ENCODE measurements around the gene SRPK3. TPM values are rescaled to one million over a fixed set of nuclear protein-coding genes. Genes with fewer than 3 reads are reported as not detected.

Gene SRPK3
- total RNA-seq (2014; rRNA removed; shearing (Covaris generic)): not detected in 2 replicates

DNA sequence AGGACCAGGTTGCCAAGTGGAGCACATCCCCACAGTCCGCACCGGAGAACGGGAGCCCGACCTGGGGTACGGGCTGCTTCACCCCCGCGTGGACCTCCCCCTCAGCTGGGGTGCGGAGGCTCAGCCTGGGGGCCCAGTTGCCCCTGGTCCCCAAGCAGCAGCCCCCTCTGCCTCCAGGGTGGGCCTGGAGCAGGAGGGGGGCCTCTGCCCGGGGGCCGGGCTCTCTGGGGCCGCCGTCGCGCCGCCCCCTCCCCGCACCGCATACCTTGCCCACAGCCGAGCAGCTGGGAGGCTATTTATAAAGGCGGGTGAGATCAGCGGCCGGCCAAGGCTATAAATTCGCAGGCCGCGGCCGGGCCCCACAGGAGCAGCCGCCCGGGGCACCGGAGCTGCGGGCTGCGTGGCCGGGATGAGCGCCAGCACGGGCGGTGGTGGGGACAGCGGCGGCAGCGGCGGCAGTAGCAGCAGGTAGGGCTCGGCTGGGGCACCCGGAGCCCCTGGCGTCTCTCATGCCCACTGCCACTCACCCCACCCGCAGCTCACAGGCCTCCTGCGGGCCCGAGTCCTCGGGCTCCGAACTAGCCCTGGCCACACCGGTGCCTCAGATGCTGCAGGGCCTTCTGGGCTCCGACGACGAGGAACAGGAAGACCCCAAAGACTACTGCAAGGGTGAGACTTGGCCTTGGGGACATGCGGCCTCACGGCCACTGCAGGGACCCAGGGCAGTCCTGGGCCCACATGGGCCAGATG is at the start of gene SRPK3:
Gene SRPK3, plus strand, starts transcription at position 364 of the 750 bp plus-strand sequence. Its CDS starts 46 bp downstream, at position 410.
- no peak for DNase-seq
- H3K36me3 ChIP-seq (replicated peaks; ENCODE audit: control insufficient read depth, insufficient read depth, low read length): no peaks in the 10 kb centered on the region
- H3K27me3 ChIP-seq (ENCODE audit: control insufficient read depth, insufficient read depth, low read length): no peaks in the 10 kb centered on the region
- no peak within 1 kb of the TSS for H3K4me3 ChIP-seq (ENCODE audit: insufficient read depth, low read depth, low read length)

- DNase-seq: no peak
- Histone ChIP-seq H3K27me3 (ENCODE audit: control insufficient read depth, insufficient read depth, low read length) (no peaks in the 10 kb centered on the region), H3K36me3 (replicated peaks; ENCODE audit: control insufficient read depth, insufficient read depth, low read length) (no peaks in the 10 kb centered on the region), H3K4me3 (ENCODE audit: insufficient read depth, low read depth, low read length) (no peak overlapping the region)
These were observed 49.6 kb upstream of the SRPK3 start for GRCh38 chrX:153731117-153731844.

DNA sequence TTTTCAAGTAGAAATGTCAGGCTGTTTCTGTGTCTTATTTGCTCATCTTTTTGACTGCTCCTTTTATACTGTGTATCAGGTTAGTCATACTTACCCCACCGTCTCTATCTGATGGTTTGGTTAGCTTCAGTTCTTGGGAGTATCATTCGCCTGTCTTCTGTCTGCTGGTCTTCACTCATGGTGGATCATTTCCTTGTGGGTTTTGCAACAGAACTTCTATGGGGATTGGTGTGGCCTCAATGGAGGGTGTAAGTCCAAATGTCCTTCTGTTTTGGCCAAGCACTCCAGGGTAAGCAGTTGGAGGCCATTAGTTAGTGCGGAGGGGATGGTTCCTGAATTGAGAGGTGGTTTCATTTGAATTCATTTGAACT is 49.0 kb upstream of the SRPK3 start:
- Histone ChIP-seq H3K27me3 (ENCODE audit: control insufficient read depth, insufficient read depth, low read length) (no peaks in the 10 kb centered on the region), H3K36me3 (replicated peaks; ENCODE audit: control insufficient read depth, insufficient read depth, low read length) (no peaks in the 10 kb centered on the region), H3K4me3 (ENCODE audit: insufficient read depth, low read depth, low read length) (no peak overlapping the region)
- no peak for DNase-seq

- Histone ChIP-seq H3K4me3 (ENCODE audit: insufficient read depth, low read depth, low read length) (no peak overlapping the region), H3K27me3 (ENCODE audit: control insufficient read depth, insufficient read depth, low read length) (no peaks in the 10 kb centered on the region), H3K36me3 (replicated peaks; ENCODE audit: control insufficient read depth, insufficient read depth, low read length) (no peaks in the 10 kb centered on the region)
- DNase-seq: peak; percentile 38
These were observed 48.4 kb upstream of the SRPK3 start for GRCh38 chrX:153732401-153732800.

- peak; percentile 37 for DNase-seq
- no peaks in the 10 kb centered on the region for H3K36me3 ChIP-seq (replicated peaks; ENCODE audit: control insufficient read depth, insufficient read depth, low read length)
- no peak overlapping the region for H3K4me3 ChIP-seq (ENCODE audit: insufficient read depth, low read depth, low read length)
- H3K27me3 ChIP-seq (ENCODE audit: control insufficient read depth, insufficient read depth, low read length): no peaks in the 10 kb centered on the region
These were observed 47.1 kb upstream of the SRPK3 start for GRCh38 chrX:153733651-153734240.

- Histone ChIP-seq H3K4me3 (ENCODE audit: insufficient read depth, low read depth, low read length) (no peak overlapping the region), H3K36me3 (replicated peaks; ENCODE audit: control insufficient read depth, insufficient read depth, low read length) (no peaks in the 10 kb centered on the region), H3K27me3 (ENCODE audit: control insufficient read depth, insufficient read depth, low read length) (no peaks in the 10 kb centered on the region)
- no peak for DNase-seq
These were observed 46.0 kb upstream of the SRPK3 start for GRCh38 chrX:153734871-153735270.

GRCh38 chrX:153735274-153735673 is 45.6 kb upstream of the SRPK3 start:
- H3K36me3 ChIP-seq (replicated peaks; ENCODE audit: control insufficient read depth, insufficient read depth, low read length): no peaks in the 10 kb centered on the region
- DNase-seq: peak; percentile 62
- H3K4me3 ChIP-seq (ENCODE audit: insufficient read depth, low read depth, low read length): no peak overlapping the region
- H3K27me3 ChIP-seq (ENCODE audit: control insufficient read depth, insufficient read depth, low read length): no peaks in the 10 kb centered on the region

GRCh38 chrX:153736071-153736820 is 44.6 kb upstream of the SRPK3 start:
- H3K4me3 ChIP-seq (ENCODE audit: insufficient read depth, low read depth, low read length): no peak overlapping the region
- peak; percentile 64 for DNase-seq
- H3K27me3 ChIP-seq (ENCODE audit: control insufficient read depth, insufficient read depth, low read length): no peaks in the 10 kb centered on the region
- H3K36me3 ChIP-seq (replicated peaks; ENCODE audit: control insufficient read depth, insufficient read depth, low read length): no peaks in the 10 kb centered on the region

GRCh38 chrX:153736871-153737441 is 43.9 kb upstream of the SRPK3 start:
- Histone ChIP-seq H3K36me3 (replicated peaks; ENCODE audit: control insufficient read depth, insufficient read depth, low read length) (no peaks in the 10 kb centered on the region), H3K4me3 (ENCODE audit: insufficient read depth, low read depth, low read length) (no peak overlapping the region), H3K27me3 (ENCODE audit: control insufficient read depth, insufficient read depth, low read length) (no peaks in the 10 kb centered on the region)
- DNase-seq: peak; percentile 42

- Histone ChIP-seq H3K36me3 (replicated peaks; ENCODE audit: control insufficient read depth, insufficient read depth, low read length) (no peaks in the 10 kb centered on the region), H3K27me3 (ENCODE audit: control insufficient read depth, insufficient read depth, low read length) (no peaks in the 10 kb centered on the region), H3K4me3 (ENCODE audit: insufficient read depth, low read depth, low read length) (no peak overlapping the region)
- DNase-seq: peak; percentile 49
These were observed 42.7 kb upstream of the SRPK3 start for GRCh38 chrX:153738056-153738605.

DNA sequence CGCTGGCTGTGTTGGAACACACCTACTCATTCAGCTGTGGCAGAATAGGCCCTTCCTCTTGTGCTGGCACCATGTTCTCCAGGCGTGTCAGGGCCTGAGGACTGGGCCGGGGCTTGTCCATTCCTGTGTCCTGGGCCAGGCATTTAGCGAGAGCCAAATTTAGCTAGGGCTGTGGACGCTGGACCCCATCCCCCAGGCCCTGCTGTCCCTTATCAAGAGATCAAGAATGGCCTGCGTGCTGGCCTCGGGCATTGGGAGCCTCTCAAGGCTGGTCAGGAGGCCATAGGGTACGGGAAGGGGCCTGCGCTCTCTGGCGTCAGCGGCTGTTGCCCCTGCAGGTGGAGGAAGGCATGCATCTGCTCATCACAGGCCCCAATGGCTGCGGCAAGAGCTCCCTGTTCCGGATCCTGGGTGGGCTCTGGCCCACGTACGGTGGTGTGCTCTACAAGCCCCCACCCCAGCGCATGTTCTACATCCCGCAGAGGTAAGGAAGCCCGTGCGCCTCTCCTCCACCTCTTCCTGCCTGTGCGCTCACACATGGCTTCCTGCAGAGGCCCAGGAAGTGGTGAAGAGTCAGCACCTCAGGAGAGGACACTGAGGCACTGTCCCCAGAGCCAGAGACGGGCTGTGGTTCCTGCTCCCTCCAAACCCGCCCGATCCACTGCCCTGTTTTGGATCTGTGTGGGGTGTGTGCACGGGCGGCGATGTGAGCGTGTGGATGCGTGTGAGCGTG is 40.9 kb upstream of the SRPK3 start:
- no peaks in the 10 kb centered on the region for H3K27me3 ChIP-seq (ENCODE audit: control insufficient read depth, insufficient read depth, low read length)
- H3K36me3 ChIP-seq (replicated peaks; ENCODE audit: control insufficient read depth, insufficient read depth, low read length): no peaks in the 10 kb centered on the region
- DNase-seq: peak; percentile 59
- no peak overlapping the region for H3K4me3 ChIP-seq (ENCODE audit: insufficient read depth, low read depth, low read length)

- Histone ChIP-seq H3K4me3 (ENCODE audit: insufficient read depth, low read depth, low read length) (no peak overlapping the region), H3K27me3 (ENCODE audit: control insufficient read depth, insufficient read depth, low read length) (no peaks in the 10 kb centered on the region), H3K36me3 (replicated peaks; ENCODE audit: control insufficient read depth, insufficient read depth, low read length) (no peaks in the 10 kb centered on the region)
- DNase-seq: peak; percentile 27
These were observed 40.1 kb upstream of the SRPK3 start for GRCh38 chrX:153740631-153741222.

GRCh38 chrX:153741446-153741845 is 39.4 kb upstream of the SRPK3 start:
- peak; percentile 13 for DNase-seq

More at GRCh38 chrX:153741446-153741845, 39.4 kb upstream of the SRPK3 start:
- no peaks in the 10 kb centered on the region for H3K27me3 ChIP-seq (ENCODE audit: control insufficient read depth, insufficient read depth, low read length)
- no peak overlapping the region for H3K4me3 ChIP-seq (ENCODE audit: insufficient read depth, low read depth, low read length)
- no peaks in the 10 kb centered on the region for H3K36me3 ChIP-seq (replicated peaks; ENCODE audit: control insufficient read depth, insufficient read depth, low read length)
